Measurements from ENCODE around the gene BTBD9.

- TF ChIP-seq POLR2A (IDR thresholded peaks at IDR 0.05) = no peak
- TF ChIP-seq CTCF (IDR thresholded peaks at IDR 0.05) = no peak
These were observed 89.9 kb downstream of the BTBD9 start for GRCh38 chr6:38549795-38550194.
